ENCODE measurements around the gene RASA3.

Gene RASA3

GRCh38 chr13:113981611-113982295 lies 150.7 kb downstream of the RASA3 start:
- TF ChIP-seq, protein P1, sequence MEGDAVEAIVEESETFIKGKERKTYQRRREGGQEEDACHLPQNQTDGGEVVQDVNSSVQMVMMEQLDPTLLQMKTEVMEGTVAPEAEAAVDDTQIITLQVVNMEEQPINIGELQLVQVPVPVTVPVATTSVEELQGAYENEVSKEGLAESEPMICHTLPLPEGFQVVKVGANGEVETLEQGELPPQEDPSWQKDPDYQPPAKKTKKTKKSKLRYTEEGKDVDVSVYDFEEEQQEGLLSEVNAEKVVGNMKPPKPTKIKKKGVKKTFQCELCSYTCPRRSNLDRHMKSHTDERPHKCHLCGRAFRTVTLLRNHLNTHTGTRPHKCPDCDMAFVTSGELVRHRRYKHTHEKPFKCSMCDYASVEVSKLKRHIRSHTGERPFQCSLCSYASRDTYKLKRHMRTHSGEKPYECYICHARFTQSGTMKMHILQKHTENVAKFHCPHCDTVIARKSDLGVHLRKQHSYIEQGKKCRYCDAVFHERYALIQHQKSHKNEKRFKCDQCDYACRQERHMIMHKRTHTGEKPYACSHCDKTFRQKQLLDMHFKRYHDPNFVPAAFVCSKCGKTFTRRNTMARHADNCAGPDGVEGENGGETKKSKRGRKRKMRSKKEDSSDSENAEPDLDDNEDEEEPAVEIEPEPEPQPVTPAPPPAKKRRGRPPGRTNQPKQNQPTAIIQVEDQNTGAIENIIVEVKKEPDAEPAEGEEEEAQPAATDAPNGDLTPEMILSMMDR (IDR thresholded peaks at IDR 0.05; ENCODE audit: low read depth, low read length): no peak
- DNase-seq (ENCODE audit: extremely low read depth, low read depth): no peak

DNA sequence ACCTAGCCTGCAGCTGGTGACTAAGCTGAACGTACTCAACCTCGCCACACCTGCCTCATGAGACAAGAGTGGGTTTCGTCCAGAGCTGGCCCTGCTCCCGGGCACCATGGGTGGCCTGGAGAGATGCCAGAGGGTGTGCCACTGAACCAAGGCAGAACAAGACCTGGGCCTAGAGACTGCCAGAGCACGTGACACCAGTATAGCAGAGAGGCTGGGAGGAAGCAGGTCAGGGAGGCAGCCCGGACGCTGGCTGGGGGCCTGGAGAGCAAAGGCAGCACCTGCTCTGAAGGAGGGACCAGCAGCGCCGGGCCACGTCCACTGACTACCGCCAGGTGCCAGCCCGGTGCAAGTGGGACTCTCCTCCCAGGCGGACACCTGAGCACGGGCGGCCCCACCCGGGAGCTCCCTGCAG lies 151.2 kb downstream of the RASA3 start:
- no peak for DNase-seq (ENCODE audit: extremely low read depth, low read depth)
- TF ChIP-seq, protein P1 (IDR thresholded peaks at IDR 0.05; ENCODE audit: low read depth, low read length): no peak

DNA sequence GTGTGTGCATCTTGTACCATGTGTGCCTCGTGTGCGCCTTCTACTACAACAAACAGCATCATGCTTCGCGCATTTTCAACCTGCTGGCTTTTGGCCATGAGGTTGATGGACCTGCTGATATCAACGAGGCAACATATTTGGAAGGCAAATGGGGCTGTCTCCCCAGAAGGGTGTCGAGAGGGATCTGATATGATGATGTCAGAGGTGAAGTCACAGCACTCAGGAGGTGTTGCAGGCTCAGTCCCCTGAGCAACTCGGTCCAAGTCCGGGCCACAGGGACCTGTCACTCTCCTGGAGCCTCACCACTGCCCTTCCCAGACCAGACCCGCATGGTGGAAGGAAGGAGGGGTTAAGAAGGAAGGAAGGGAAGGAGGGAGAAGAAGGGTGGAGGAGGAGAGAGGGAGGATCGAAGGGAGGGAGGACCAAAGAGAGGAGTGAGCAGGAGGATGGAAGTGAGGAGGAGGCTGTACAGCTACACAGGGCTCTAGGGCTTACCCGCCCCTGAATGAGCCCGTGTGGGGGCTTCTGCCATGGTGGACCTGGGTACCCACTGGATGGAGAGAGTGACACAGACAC lies 151.8 kb downstream of the RASA3 start:
- DNase-seq (ENCODE audit: extremely low read depth, low read depth): no peak
- TF ChIP-seq, protein P1 (IDR thresholded peaks at IDR 0.05; ENCODE audit: low read depth, low read length): no peak

DNA sequence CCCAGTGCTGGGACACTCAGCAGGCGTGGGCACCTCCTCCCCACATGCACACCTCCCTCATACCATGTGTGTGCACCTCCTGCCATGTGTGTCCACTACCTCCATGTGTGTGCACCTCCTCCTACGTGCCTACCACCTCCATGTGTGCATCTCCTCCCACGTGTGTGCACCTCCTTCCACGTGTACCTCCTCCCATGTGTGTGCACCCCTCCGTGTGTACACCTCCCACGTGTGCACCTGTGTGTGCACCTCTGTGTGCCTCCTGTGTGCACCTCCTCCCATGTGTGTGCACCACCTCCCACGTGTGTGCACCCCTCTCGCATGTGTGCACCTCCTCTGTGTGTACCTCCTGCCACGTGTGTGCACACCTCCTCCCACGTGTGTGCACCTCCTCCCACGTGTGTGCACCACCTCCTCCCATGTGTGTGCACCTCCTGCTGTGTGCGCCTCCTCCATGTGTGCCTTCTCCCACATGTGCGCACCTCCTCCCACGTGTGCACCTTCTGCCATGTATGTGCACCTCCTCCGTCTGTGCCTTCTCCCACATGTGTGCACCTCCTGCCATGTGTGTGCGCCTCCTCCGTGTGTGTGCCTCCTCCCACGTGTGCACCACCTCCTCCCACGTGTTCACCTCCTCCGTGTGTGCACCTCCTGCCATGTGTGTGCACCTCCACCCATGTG lies 152.5 kb downstream of the RASA3 start:
- no peak for DNase-seq (ENCODE audit: extremely low read depth, low read depth)
- TF ChIP-seq, protein P1 (IDR thresholded peaks at IDR 0.05; ENCODE audit: low read depth, low read length): no peak

DNA sequence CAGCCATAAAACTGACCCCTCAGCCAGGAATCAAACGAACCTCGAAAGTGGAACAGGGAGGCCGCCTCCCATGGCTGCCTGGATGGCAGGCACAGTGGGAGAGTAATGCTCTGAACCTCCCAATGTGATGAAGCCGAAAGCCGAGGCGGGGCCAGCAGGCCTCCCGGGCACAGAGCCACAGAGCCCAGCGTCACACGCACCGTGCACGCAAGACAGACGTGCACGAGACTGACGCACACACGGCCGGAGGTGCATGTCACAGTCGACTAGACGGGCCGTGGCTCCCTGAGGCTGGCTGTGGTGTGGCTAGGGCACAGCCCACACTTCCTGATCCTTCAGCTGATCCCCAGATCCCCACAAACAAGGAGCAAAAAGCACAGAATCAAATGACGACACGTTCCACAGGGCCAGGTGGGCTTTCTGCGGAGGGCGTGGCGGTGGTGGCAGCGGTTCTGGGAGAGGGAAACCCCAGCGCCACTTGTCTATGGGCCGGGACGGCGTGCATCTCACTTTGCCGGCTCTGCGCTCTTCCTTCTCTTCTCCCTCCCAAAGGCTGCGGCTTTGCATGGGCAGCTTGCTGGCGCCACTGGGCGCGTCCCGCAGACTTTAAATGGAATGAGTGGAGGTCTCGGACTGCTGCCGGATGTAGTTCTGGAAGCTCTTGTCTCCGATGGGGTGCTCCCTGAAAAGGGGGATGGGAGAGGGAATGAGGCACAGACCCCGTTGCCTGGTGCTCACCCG lies 153.5 kb downstream of the RASA3 start:
- TF ChIP-seq, protein P1 (IDR thresholded peaks at IDR 0.05; ENCODE audit: low read depth, low read length): no peak
- DNase-seq (ENCODE audit: extremely low read depth, low read depth): no peak

- TF ChIP-seq, protein P1 (IDR thresholded peaks at IDR 0.05; ENCODE audit: low read depth, low read length): no peak
- DNase-seq (ENCODE audit: extremely low read depth, low read depth): no peak
These were observed 154.4 kb downstream of the RASA3 start for GRCh38 chr13:113977976-113978375.

Measured in AG09319 (cell line).